ENCODE measurements around the gene HOXA3.

HOXA3 gene

GRCh38 chr7:27189295-27189996, 37.1 kb upstream of the HOXA3 start:
- DNase-seq (ENCODE audit: low read depth in 2 of 2): no peak

GRCh38 chr7:27188386-27189294, 36.3 kb upstream of the HOXA3 start:
- no peak for DNase-seq (ENCODE audit: low read depth in 2 of 2)

- DNase-seq (ENCODE audit: low read depth in 2 of 2): no peak
Observed at GRCh38 chr7:27187475-27188385, 35.3 kb upstream of the HOXA3 start.

- DNase-seq (ENCODE audit: low read depth in 2 of 2): no peak
Observed at GRCh38 chr7:27186668-27187474, 34.5 kb upstream of the HOXA3 start.

- DNase-seq (ENCODE audit: low read depth in 2 of 2): no peak
Observed at GRCh38 chr7:27185854-27186667, 33.7 kb upstream of the HOXA3 start.

GRCh38 chr7:27185013-27185853, 32.9 kb upstream of the HOXA3 start, which contains the start of gene HOXA11:
Gene HOXA11 (minus strand): TSS chr7:27185232. CDS start chr7:27185144, 88 bp downstream.
- DNase-seq (ENCODE audit: low read depth in 2 of 2): no peak

- DNase-seq (ENCODE audit: low read depth in 2 of 2): no peak
Observed at GRCh38 chr7:27184337-27185012, 32.1 kb upstream of the HOXA3 start.

- no peak for DNase-seq (ENCODE audit: low read depth in 2 of 2)
Observed at GRCh38 chr7:27183682-27184336, 31.4 kb upstream of the HOXA3 start.

GRCh38 chr7:27182861-27183681, 30.7 kb upstream of the HOXA3 start:
- no peak for DNase-seq (ENCODE audit: low read depth in 2 of 2)

GRCh38 chr7:27182285-27182841, 30.0 kb upstream of the HOXA3 start:
- no peak for DNase-seq (ENCODE audit: low read depth in 2 of 2)

GRCh38 chr7:27181795-27182275, 29.5 kb upstream of the HOXA3 start:
- DNase-seq (ENCODE audit: low read depth in 2 of 2): no peak

GRCh38 chr7:27180431-27181420, 28.3 kb upstream of the HOXA3 start:
- no peak for DNase-seq (ENCODE audit: low read depth in 2 of 2)

GRCh38 chr7:27179503-27180430, 27.4 kb upstream of the HOXA3 start:
- peak in 1 of 2 donors; percentile 36 for DNase-seq (ENCODE audit: low read depth in 2 of 2)

GRCh38 chr7:27179030-27179429, 26.6 kb upstream of the HOXA3 start:
- DNase-seq (ENCODE audit: low read depth in 2 of 2): no peak

Data from stimulated activated CD8-positive, alpha-beta memory T cell treated with anti-CD3 and anti-CD28 coated beads, Interleukin-2, amount 100 ng/mL, for 1 hour (primary cell).